MM.1S (cell line): ENCODE measurements around the gene CMTM8.

ENCODE experiments used
- DNase-seq: peaks from one replicate; pipeline ENCODE4 v3.0.0-alpha.2; 2015
- H2AFZ ChIP-seq: fragments of 300-600 bp; sonication (generic); 2 replicates; pipeline ENCODE4 v1.6.0; 2016; ENCODE audit warnings: antibody characterized with exemption, low read length
- H3F3A ChIP-seq: fragments of 300-600 bp; sonication (generic); 2 replicates; pipeline ENCODE4 v1.6.1; 2016; ENCODE audit warnings: mild to moderate bottlenecking, antibody characterized with exemption, low read length, moderate library complexity, mixed read lengths; ENCODE audit not compliant: insufficient read depth
- H3K27ac ChIP-seq: fragments of 300-600 bp; sonication (generic); 2 replicates; pipeline ENCODE4 v1.5.1; 2016; ENCODE audit warnings: mild to moderate bottlenecking, low read length
- H3K27me3 ChIP-seq: fragments of 300-600 bp; sonication (generic); replicated peaks from 2 replicates; pipeline ENCODE4 v1.6.0; 2016; ENCODE audit warnings: low read length; ENCODE audit not compliant: insufficient read depth
- H3K36me3 ChIP-seq: fragments of 300-600 bp; sonication (generic); replicated peaks from 2 replicates; pipeline ENCODE4 v1.6.1; 2016; ENCODE audit warnings: mild to moderate bottlenecking, low read length, mixed read lengths; ENCODE audit not compliant: insufficient read depth
- H3K4me1 ChIP-seq: fragments of 300-600 bp; sonication (generic); 2 replicates; pipeline ENCODE4 v1.6.1; 2016; ENCODE audit warnings: low read length, mixed read lengths
- H3K4me2 ChIP-seq: fragments of 300-600 bp; sonication (generic); 2 replicates; pipeline ENCODE4 v1.6.0; 2016; ENCODE audit warnings: low read depth, low read length
- H3K4me3 ChIP-seq: fragments of 300-600 bp; sonication (generic); 2 replicates; pipeline ENCODE4 v1.5.1; 2016; ENCODE audit warnings: low read length, mixed read lengths
- H3K79me2 ChIP-seq: fragments of 300-600 bp; sonication (generic); 2 replicates; pipeline ENCODE4 v1.6.1; 2016; ENCODE audit warnings: mixed run types, low read length, mixed read lengths
- H3K9ac ChIP-seq: fragments of 300-600 bp; sonication (generic); 2 replicates; pipeline ENCODE4 v1.6.1; 2016; ENCODE audit warnings: low read length, mixed read lengths
- H3K9me2 ChIP-seq: fragments of 300-600 bp; sonication (generic); replicated peaks from 2 replicates; pipeline ENCODE4 v1.6.1; 2016; ENCODE audit warnings: mild to moderate bottlenecking, low read length, mixed read lengths; ENCODE audit not compliant: insufficient read depth
- H3K9me3 ChIP-seq: fragments of 300-600 bp; sonication (generic); replicated peaks from 2 replicates; pipeline ENCODE4 v1.6.1; 2016; ENCODE audit warnings: mild to moderate bottlenecking, low read length, mixed read lengths; ENCODE audit not compliant: insufficient read depth
- H4K20me1 ChIP-seq: fragments of 300-600 bp; sonication (generic); 2 replicates; pipeline ENCODE4 v1.6.1; 2016; ENCODE audit warnings: mild to moderate bottlenecking, low read length, moderate library complexity, mixed read lengths; ENCODE audit not compliant: insufficient read depth
- EZH2 ChIP-seq: fragments of 300-600 bp; sonication (generic); optimal IDR thresholded peaks from 2 replicates; pipeline ENCODE3; 2017; ENCODE audit warnings: low read depth, mild to moderate bottlenecking, antibody characterized with exemption, low read length, mixed read lengths
- EZH2phosphoT487 ChIP-seq: fragments of 300-600 bp; sonication (generic); IDR thresholded peaks from 2 replicates; pipeline ENCODE4 v1.6.1; 2018; ENCODE audit warnings: antibody characterized with exemption, low read length
- TF ChIP-seq, protein P1 (sequence below): fragments of 300-600 bp; sonication (generic); IDR thresholded peaks from 2 replicates; pipeline ENCODE4 v1.5.1; 2016; ENCODE audit warnings: antibody characterized with exemption, low read length, mixed read lengths

CMTM8 gene

DNA sequence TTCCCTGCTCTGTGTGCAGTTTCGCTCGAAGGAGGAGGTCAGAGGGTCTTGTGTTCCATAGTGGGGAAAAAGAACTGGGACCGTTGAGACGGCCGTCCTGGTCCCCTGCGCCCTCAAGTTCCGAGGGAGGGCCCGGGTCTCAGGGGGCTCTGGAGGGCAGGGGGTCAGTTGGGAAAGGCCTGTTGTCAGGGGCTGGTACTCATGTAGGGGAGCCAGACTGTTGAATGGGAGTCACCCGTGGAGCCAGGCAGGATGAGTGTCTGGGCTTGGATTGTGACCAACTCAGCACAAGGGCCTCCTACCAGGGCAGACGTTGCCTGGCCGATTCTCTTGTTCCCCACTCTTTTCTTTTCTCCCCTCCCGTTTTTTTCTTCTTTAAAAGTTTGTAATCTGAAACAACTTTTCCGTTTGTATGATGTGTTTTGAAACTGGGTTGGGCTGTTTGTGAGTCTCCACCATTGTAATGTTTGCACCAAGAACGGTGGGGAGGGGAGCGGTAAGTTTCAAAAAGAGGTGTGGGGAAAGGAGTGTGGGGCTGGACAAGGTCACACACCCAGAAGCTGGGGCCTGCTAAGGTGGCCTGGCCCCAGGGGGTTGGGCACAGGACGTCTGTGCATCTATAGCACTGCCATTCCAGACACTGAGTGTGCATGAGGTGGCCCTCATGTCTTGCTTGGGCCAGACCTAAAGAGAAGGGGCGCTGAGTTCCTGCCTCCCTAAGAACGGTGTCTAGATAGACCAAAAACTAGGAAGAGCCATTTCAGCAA, 154.2 kb downstream of the CMTM8 start:
- TF ChIP-seq EZH2 (no peak), EZH2phosphoT487 (no peak)
- TF ChIP-seq, protein P1, sequence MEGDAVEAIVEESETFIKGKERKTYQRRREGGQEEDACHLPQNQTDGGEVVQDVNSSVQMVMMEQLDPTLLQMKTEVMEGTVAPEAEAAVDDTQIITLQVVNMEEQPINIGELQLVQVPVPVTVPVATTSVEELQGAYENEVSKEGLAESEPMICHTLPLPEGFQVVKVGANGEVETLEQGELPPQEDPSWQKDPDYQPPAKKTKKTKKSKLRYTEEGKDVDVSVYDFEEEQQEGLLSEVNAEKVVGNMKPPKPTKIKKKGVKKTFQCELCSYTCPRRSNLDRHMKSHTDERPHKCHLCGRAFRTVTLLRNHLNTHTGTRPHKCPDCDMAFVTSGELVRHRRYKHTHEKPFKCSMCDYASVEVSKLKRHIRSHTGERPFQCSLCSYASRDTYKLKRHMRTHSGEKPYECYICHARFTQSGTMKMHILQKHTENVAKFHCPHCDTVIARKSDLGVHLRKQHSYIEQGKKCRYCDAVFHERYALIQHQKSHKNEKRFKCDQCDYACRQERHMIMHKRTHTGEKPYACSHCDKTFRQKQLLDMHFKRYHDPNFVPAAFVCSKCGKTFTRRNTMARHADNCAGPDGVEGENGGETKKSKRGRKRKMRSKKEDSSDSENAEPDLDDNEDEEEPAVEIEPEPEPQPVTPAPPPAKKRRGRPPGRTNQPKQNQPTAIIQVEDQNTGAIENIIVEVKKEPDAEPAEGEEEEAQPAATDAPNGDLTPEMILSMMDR: no peak
- H3K4me1 ChIP-seq: peaks cover 3% of the 10 kb centered on the region; the same call in 1 of the 2 replicates
- H3K4me2 ChIP-seq: peak overlapping the region; percentile 83; the same call in 1 of the 2 replicates
- H3K79me2 ChIP-seq: no peaks in the 10 kb centered on the region
- no peaks in the 10 kb centered on the region for H3K36me3 ChIP-seq
- H3K4me3 ChIP-seq: peak overlapping the region; percentile 86
- no peaks in the 10 kb centered on the region for H3K9me2 ChIP-seq
- H3F3A ChIP-seq: no peaks in the 10 kb centered on the region
- H3K27me3 ChIP-seq: no peaks in the 10 kb centered on the region
- H3K9me3 ChIP-seq: no peaks in the 10 kb centered on the region
- H4K20me1 ChIP-seq: no peaks in the 10 kb centered on the region
- DNase-seq: no peak
- H3K9ac ChIP-seq: no peak overlapping the region; the same call in 1 of the 2 replicates
- no peak overlapping the region for H3K27ac ChIP-seq
- H2AFZ ChIP-seq: peak overlapping the region; percentile 84

DNA sequence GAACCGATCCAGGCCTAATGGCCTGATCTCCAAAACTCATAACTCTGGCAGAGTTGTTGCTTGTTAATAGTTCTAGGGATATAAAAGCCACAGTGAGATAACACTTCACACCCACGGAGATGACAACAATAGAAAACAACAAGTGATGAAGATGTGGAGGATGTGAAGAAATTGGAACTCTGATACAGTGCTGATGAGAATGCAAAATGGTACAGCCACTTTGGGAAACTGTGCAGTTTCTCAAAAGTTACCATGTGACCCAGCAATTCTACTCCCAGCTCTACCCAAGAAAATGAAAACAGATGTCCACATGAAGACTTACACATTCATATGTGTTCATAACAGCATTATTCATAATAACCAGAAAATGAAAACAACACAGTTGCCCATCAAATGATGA, 157.0 kb downstream of the CMTM8 start:
- Histone ChIP-seq H2AFZ (no peak overlapping the region), H3K9me3 (no peaks in the 10 kb centered on the region), H3K9ac (no peak overlapping the region), H3K27me3 (no peaks in the 10 kb centered on the region), H3K27ac (no peak overlapping the region), H3K4me1 (peaks cover 3% of the 10 kb centered on the region; the same call in 1 of the 2 replicates), H4K20me1 (no peaks in the 10 kb centered on the region), H3K36me3 (no peaks in the 10 kb centered on the region), H3K4me3 (no peak overlapping the region), H3K79me2 (no peaks in the 10 kb centered on the region; the same call in 1 of the 2 replicates), H3K9me2 (no peaks in the 10 kb centered on the region), H3K4me2 (no peak overlapping the region), H3F3A (peaks cover under 1% of the 10 kb centered on the region; the same call in 1 of the 2 replicates)
- TF ChIP-seq EZH2 (no peak), EZH2phosphoT487 (no peak)
- TF ChIP-seq, protein P1: no peak
- no peak for DNase-seq

DNA sequence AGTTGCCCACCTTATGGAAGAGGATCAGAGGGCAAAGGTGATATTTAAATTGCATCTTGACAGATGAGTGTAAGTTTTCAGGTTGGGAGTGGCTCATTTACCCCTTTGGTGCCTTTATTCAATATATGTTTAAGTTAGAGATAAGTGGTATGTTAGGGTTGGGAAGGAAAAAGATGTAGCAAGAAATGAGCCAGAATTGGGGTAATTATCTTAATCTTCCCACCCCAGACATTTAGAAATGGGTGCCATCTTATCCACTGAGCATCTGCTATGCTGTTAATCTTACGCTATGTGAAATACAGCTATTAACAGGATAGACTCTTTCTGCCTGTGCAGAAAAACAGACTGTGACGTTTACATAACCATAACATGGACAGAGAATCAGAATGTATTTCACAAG, 159.5 kb downstream of the CMTM8 start:
- Histone ChIP-seq H3K9ac (no peak overlapping the region), H3K27ac (no peak overlapping the region), H3K9me3 (no peaks in the 10 kb centered on the region), H2AFZ (no peak overlapping the region), H3K27me3 (no peaks in the 10 kb centered on the region), H3K9me2 (no peaks in the 10 kb centered on the region), H4K20me1 (no peaks in the 10 kb centered on the region), H3K4me2 (no peak overlapping the region), H3K4me3 (no peak overlapping the region), H3F3A (peaks cover 7% of the 10 kb centered on the region; the same call in 1 of the 2 replicates), H3K79me2 (no peaks in the 10 kb centered on the region; the same call in 1 of the 2 replicates), H3K36me3 (no peaks in the 10 kb centered on the region), H3K4me1 (peaks cover 7% of the 10 kb centered on the region)
- TF ChIP-seq, protein P1: no peak
- TF ChIP-seq EZH2 (no peak), EZH2phosphoT487 (no peak)
- DNase-seq: no peak
